Heart left ventricle (tissue), 16 donors: ENCODE data around the gene SLC29A2. TPM values are rescaled to one million over a fixed set of nuclear protein-coding genes. Genes with fewer than 3 reads are reported as not detected.

ENCODE experiments used
- ATAC-seq, 4 donors: fragments of 200-7000 bp; cut with Tn5 transposase; one replicate each; pipeline ENCODE4 v1.9.1; 2020 to 2022; ENCODE audit warnings: moderate library complexity in 4 of 4, mild to moderate bottlenecking in 3 of 4, moderate number of reproducible peaks in 1 of 4
- DNase-seq, 5 donors: peaks; one replicate each; pipeline ENCODE4 v3.0.0-alpha.2; 2020
- H3K27ac ChIP-seq, 12 donors: fragments of 200-600 bp; sonication (generic) in 4 of 12; one replicate each; pipeline versions ENCODE4 v1.5.0 to v1.8.0; 2016 to 2022; ENCODE audit warnings: mild to moderate bottlenecking in 2 of 12
- H3K27me3 ChIP-seq, 9 donors: fragments of 200-600 bp; sonication (generic) in 2 of 9; one replicate each; pipeline versions ENCODE4 v1.5.1 to v1.8.0; 2016 to 2022; ENCODE audit warnings: mild to moderate bottlenecking in 3 of 9
- H3K36me3 ChIP-seq, 9 donors: fragments of 200-600 bp; sonication (generic) in 2 of 9; one replicate each; pipeline versions ENCODE4 v1.5.0 to v1.8.0; 2018 to 2022; ENCODE audit warnings: mild to moderate bottlenecking in 2 of 9
- H3K4me1 ChIP-seq, 12 donors: fragments of 200-600 bp; sonication (generic) in 4 of 12; one replicate each; pipeline versions ENCODE4 v1.5.0 to v1.8.0; 2016 to 2022; ENCODE audit warnings: mild to moderate bottlenecking in 3 of 12
- H3K4me3 ChIP-seq, 12 donors: fragments of 200-600 bp; sonication (generic) in 4 of 12; one replicate each; pipeline versions ENCODE4 v1.5.0 to v1.8.0; 2017 to 2022; ENCODE audit warnings: mild to moderate bottlenecking in 9 of 12, moderate library complexity in 4 of 12
- H3K9me3 ChIP-seq, 12 donors: fragments of 200-600 bp; sonication (generic) in 4 of 12; one replicate each; pipeline versions ENCODE4 v1.5.0 to v1.8.0; 2016 to 2022; ENCODE audit warnings: mild to moderate bottlenecking in 1 of 12
- CTCF ChIP-seq, 12 donors: fragments of 200-600 bp; sonication (generic) in 4 of 12; IDR thresholded peaks; one replicate each; pipeline versions ENCODE4 v1.5.0 to v1.8.0; 2018 to 2022; ENCODE audit warnings: antibody characterized with exemption in 12 of 12, mild to moderate bottlenecking in 5 of 12
- POLR2A ChIP-seq, 2 donors: fragments of 450-650 bp; IDR thresholded peaks; one replicate each; pipeline ENCODE4 v1.6.1; 2017; ENCODE audit warnings: antibody characterized with exemption in 2 of 2, mild to moderate bottlenecking in 2 of 2, moderate library complexity in 2 of 2
- WGBS, 4 donors: extraction: QIAGEN DNeasy Blood & Tissue Kit in 2 of 4; methylation state at CpG; one replicate each; pipeline versions ENCODE4 v1.1.5 to v1.1.7; 2013 to 2018; 5-methylcytosine and 5-hydroxymethylcytosine counted together
- intact Hi-C, 10 donors: fragments of 100-400 bp; cut with DNase I; formaldehyde crosslinking; loops; one replicate each; pipeline versions ENCODE4 v1.11.1 to v1.14.2; 2022
- polyA plus RNA-seq, 2 donors: library from polyadenylated mRNA; stranded (reverse); fragments of 200-250 nt; gene quantifications; one replicate each; pipeline ENCODE4 v1.2.3, GENCODE V29; 2013
- total RNA-seq, 9 donors: library from RNA; depleted of rRNA in 2 of 9; stranded (reverse); fragments of >200 nt in 2 of 9; fragmentation: NEBNext Ultra II Directional in 3 of 9; extraction: Animal tissue kit (Norgen Biotek cat#: 25700) in 3 of 9; gene quantifications; one replicate each; pipeline versions ENCODE4 v1.1.0 to v1.2.4, GENCODE V29; 2016 to 2023
- donor health status: ischemic (EF 13 %, LVEDD 7.1; RV severe dilation, severe dysfunction).
- donor health status: healthy with polysubstance abuse.
- donor health status: DM: no; HTN: yes; CAD: no.
- donor health status: DM: no; HTN: no; CAD: no.
- donor health status: ischemic (EF 25% LVEDD 6.9; RV normal size, moderate dysfunction).
- donor health status: ischemic (EF 25% LVEDD 5.7; RV mildly dilated, moderate dysfunction).
- donor health status: healthy.
- donor health status: DM: yes; HTN: yes; CAD: no.
- donor health status: ischemic (EF 35%, LVEDD 5.7; RV mildly dilated, moderate dysfunction).
- donor health status: nonischemic (EF 11% LVEDD 7.7; RV severe dilation, severe dysfunction).
- donor health status: DM: yes; HTN: yes; CAD: no.
- donor health status: PGD.
- donor health status: ischemic (EF 29% LVEDD 5.4; RV normal size, mild dysfunction).
- donor health status: nonischemic (EF 23%, LVEDD 6.1; RV moderate dilation, normal function).

The SLC29A2 gene
- total and polyA plus RNA-seq, 11 donors = 6.8 to 30.9 (median 13.1) TPM

DNA sequence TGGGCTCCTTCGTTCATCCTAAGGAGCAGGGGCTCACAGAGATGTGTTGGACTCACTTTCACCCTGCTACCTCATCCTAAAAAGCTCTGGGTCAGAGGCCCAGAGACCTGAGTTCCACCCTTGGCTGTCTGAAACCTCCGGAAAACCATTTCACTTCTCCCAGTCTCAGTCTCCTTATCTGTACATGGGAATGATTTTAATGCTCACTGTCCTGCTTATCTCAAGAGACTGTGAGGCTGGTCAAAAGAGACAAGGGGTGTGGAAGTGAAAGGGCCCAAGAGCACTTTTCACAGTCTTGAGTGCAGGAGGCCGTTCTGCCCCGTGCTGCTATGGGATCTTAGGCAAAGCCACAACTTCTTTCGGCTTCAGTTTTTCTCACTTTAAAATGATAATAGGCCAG is 36.1 kb upstream of the SLC29A2 start:
- no peak overlapping the region for H3K4me3 ChIP-seq
- no peaks in the 10 kb centered on the region for H3K9me3 ChIP-seq
- DNase-seq (no peak), ATAC-seq (no peak)
- WGBS, 4 donors = 32 to 54% (median 45%) methylated on average over 5 of the region's 5 CpGs
- H3K36me3 ChIP-seq = no peaks in the 10 kb centered on the region
- intact Hi-C loops = loop anchor here (1.0 to 10.0 kb wide), 14 partner anchors 21 to 427 kb away; partner anchors contain the start of genes RBM4B (in 5 of the 10) and MRPL11 (in 1 of the 10)
- peaks cover 0 to 11% (median 7%) of the 10 kb centered on the region in 12 donors for H3K4me1 ChIP-seq
- no peak overlapping the region for H3K27ac ChIP-seq
- H3K27me3 ChIP-seq = peaks cover 0 to 18% (median 0%) of the 10 kb centered on the region in 9 donors
- TF ChIP-seq POLR2A (IDR thresholded peaks at IDR 0.05) (no peak), CTCF (IDR thresholded peaks at IDR 0.05) (no peak)

DNA sequence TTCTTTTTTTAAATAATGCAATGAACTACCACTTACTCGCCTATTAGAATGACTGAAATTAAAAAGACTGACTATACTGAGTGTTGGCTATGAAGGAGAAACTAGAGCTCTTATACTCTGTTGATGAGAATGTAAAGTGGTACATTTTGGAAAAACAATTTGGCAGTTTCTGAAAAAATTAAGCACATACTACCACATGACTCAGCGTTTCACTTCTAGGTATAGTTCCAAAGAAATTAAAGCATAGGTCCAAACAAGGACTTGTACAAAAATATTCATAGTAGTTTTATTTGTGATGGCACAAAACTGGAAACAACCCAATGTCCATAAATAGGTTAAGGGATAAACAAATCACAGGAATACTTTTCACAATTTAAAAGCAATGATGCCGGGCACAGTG is 22.4 kb upstream of the SLC29A2 start:
- H3K27me3 ChIP-seq = peaks cover 0 to 27% (median 0%) of the 10 kb centered on the region in 9 donors
- WGBS, 4 donors = 83 to 88% (median 85%) methylated on average over 3 of the region's 3 CpGs
- ATAC-seq = no peak
- H3K4me3 ChIP-seq = no peak overlapping the region
- DNase-seq = no peak
- no peak overlapping the region for H3K27ac ChIP-seq
- intact Hi-C loops = loop anchor here in 2 of 10 donors (2.0 to 5.0 kb wide), 2 partner anchors 43 to 87 kb away; partner anchors contain the start of gene MRPL11 (in 1 of the 2)
- H3K9me3 ChIP-seq = no peaks in the 10 kb centered on the region
- no peaks in the 10 kb centered on the region for H3K36me3 ChIP-seq
- no peaks in the 10 kb centered on the region for H3K4me1 ChIP-seq
- TF ChIP-seq CTCF (IDR thresholded peaks at IDR 0.05) = no peak
- TF ChIP-seq POLR2A (IDR thresholded peaks at IDR 0.05) = no peak

- no peaks in the 10 kb centered on the region for H3K36me3 ChIP-seq
- 79 to 88% (median 84%) methylated on average over 6 of the region's 6 CpGs for WGBS, 4 donors
- DNase-seq (no peak), ATAC-seq (no peak)
- no peak overlapping the region for H3K4me3 ChIP-seq
- H3K27me3 ChIP-seq = peaks cover 0 to 27% (median 0%) of the 10 kb centered on the region in 9 donors
- no peak overlapping the region for H3K27ac ChIP-seq
- TF ChIP-seq CTCF (IDR thresholded peaks at IDR 0.05) = no peak
- no peak for TF ChIP-seq POLR2A (IDR thresholded peaks at IDR 0.05)
- intact Hi-C loops = loop anchor here in 1 of 10 donors (5.0 kb wide), 1 partner anchor 46 kb away; the partner anchor contains the start of gene MRPL11
- H3K4me1 ChIP-seq = peaks cover 0 to 4% (median 2%) of the 10 kb centered on the region in 12 donors
- H3K9me3 ChIP-seq = no peaks in the 10 kb centered on the region
These were observed 19.8 kb upstream of the SLC29A2 start for GRCh38 chr11:66391322-66391721.

DNA sequence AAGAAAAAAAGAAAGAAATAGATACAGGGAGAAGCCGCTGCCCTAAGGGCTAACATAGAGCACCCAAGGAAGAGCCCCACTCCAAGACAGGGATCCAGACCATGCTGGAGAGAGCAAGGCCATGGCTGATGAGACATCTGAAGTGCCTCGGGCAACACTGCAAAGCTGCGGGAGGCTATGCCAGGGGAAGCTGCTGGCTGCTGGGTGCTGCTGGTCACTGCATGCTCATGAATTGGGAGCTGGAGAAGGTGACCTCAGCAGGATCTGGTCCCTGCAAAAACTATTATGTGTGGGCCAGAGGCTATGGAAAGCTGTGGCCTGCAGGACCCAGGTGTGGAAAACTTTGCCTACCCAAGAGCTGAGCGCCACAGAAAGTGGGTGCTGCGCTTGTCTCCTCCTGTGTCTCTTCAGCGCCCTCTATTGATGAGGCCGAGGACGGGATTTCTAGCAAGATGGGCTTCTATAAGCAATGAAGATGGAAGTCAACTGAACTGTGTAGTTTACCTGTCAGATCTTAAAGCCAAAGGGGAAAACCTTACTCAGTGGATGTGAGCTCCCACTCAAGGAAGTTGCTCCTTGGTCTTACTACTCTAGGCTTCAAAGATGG is 17.3 kb upstream of the SLC29A2 start:
- Histone ChIP-seq H3K27me3 (peaks cover 0 to 14% (median 0%) of the 10 kb centered on the region in 9 donors), H3K9me3 (no peaks in the 10 kb centered on the region), H3K36me3 (no peaks in the 10 kb centered on the region), H3K4me3 (no peak overlapping the region), H3K4me1 (peaks cover 0 to 9% (median 5%) of the 10 kb centered on the region in 12 donors), H3K27ac (no peak overlapping the region)
- 27 to 30% (median 29%) methylated on average over 8 of the region's 8 CpGs for WGBS, 4 donors
- DNase-seq (peak in 3 of 5 donors; percentile 52 to 76 (median 65)), ATAC-seq (peak in 3 of 4 donors; percentile 73 to 81 (median 73))
- no peak for TF ChIP-seq POLR2A (IDR thresholded peaks at IDR 0.05)
- peak; percentile 55 to 81 (median 68) for TF ChIP-seq CTCF (IDR thresholded peaks at IDR 0.05)
- intact Hi-C loops = loop anchor here in 8 of 10 donors (5.0 kb wide), 3 partner anchors 42 to 77 kb away; partner anchors contain the start of genes B4GAT1 (in 1 of the 8) and BRMS1 (in 1 of the 8)
